Vagina (tissue), 2 donors: ENCODE measurements around the gene PLXNA1.

Experiments
- CTCF ChIP-seq, 3 experiments: fragments of 450-650 bp in 2 of 3; fragments of 200-600 bp in 1 of 3; sonication (generic) in 1 of 3; IDR thresholded peaks; one replicate each; pipeline ENCODE4 v1.5.1; 2017 to 2019; ENCODE audit warnings: antibody characterized with exemption in 3 of 3, mild to moderate bottlenecking in 2 of 3, moderate library complexity in 2 of 3
- POLR2A ChIP-seq, 2 donors: fragments of 450-650 bp; IDR thresholded peaks; one replicate each; pipeline ENCODE4 v1.6.1; 2017; ENCODE audit warnings: antibody characterized with exemption in 2 of 2, mild to moderate bottlenecking in 2 of 2, moderate library complexity in 2 of 2
- POLR2AphosphoS5 ChIP-seq, 2 donors: sonication (generic); formaldehyde crosslinking; IDR thresholded peaks; one replicate each; pipeline ENCODE4 v1.9.0; 2017; ENCODE audit warnings: antibody characterized with exemption in 2 of 2, mild to moderate bottlenecking in 2 of 2, low read depth in 1 of 2; ENCODE audit not compliant: insufficient read depth in 1 of 2

DNA sequence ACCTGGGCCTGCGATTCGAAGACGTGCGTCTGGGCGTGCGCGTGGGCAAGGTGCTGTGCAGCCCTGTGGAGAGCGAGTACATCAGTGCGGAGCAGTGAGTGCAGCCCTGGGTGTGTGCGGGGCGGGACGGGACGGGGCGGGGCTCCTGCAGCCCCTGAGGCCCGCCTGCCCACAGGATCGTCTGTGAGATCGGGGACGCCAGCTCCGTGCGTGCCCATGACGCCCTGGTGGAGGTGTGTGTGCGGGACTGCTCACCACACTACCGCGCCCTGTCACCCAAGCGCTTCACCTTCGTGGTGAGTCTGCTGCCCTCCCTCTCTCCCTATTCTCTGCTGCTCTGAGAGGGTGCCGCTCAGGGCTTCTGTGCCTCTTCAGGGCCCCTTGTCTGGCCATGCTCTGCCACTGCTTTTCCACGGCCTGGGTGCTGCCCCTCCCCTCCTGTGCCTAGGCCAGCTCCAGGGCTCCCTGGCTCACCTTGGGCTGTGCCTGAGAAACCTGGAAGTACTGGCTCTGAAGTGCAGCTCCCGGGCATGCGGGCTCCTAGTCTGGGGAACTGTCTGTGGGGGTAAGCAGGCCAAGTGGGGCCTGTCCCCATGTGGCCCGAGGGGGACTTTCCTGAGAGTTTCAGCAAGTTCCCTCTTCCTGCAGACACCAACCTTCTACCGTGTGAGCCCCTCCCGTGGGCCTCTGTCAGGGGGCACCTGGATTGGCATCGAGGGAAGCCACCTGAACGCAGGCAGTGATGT, 31.8 kb downstream of the PLXNA1 start:
- TF ChIP-seq POLR2AphosphoS5 (IDR thresholded peaks at IDR 0.05; ENCODE audit: insufficient read depth in 1 of 2, low read depth in 1 of 2) (no peak), POLR2A (IDR thresholded peaks at IDR 0.05) (no peak), CTCF (IDR thresholded peaks at IDR 0.05) (no peak)
